Endothelial cell of umbilical vein (primary cell): ENCODE data around the gene FAM107A. TPM values are rescaled to one million over a fixed set of nuclear protein-coding genes. Genes with fewer than 3 reads are reported as not detected.

Source experiments
- BruUV-seq: library from RNA; stranded (reverse); fragments of 400-500 nt; replicated peaks from 2 replicates; lab custom pipeline; 2021; lab: Mats Ljungman, UMichigan
- CTCF ChIA-PET: fragments of 300-600, 350-600 bp; sonication (Branson Sonifier 250); formaldehyde crosslinking; loops from one replicate; lab custom pipeline; 2021; ENCODE audit warnings: antibody characterized with exemption, inconsistent platforms; lab: Charles Lee
- POLR2A ChIA-PET: fragments of 300-600, 350-600 bp; sonication (Branson Sonifier 250); formaldehyde crosslinking; loops from one replicate; lab custom pipeline; 2021; ENCODE audit warnings: antibody characterized with exemption, inconsistent platforms; lab: Charles Lee
- DNase-seq: peaks from one replicate; pipeline ENCODE4 v3.0.0-alpha.2; 2011; ENCODE audit warnings: low read depth, low spot score
- FAIRE-seq: peaks from 2 replicates; lab custom pipeline; 2011; peaks lifted over from hg19 to GRCh38; lab: Jason Lieb, UNC
- H2AFZ ChIP-seq: 2 replicates; pipeline ENCODE4 v1.6.0; 2012; ENCODE audit warnings: low read depth, low read length, control low read depth, inconsistent platforms
- H3K27ac ChIP-seq: 2 replicates; pipeline ENCODE4 v1.5.1; 2011; ENCODE audit warnings: low read depth, mild to moderate bottlenecking, control low read depth, low read length, moderate library complexity; ENCODE audit not compliant: insufficient read depth
- H3K27me3 ChIP-seq, 2 experiments: 2 replicates each; pipeline versions ENCODE4 v1.6.0 to v1.6.1; 2011; ENCODE audit warnings: low read length in 2 of 2, mixed read lengths in 1 of 2; ENCODE audit not compliant: control insufficient read depth in 2 of 2, insufficient read depth in 2 of 2
- H3K36me3 ChIP-seq, 2 experiments: 2 replicates in 1 of 2; 3 replicates in 1 of 2; pipeline ENCODE4 v1.5.1; 2011; ENCODE audit warnings: low read length in 2 of 2, mild to moderate bottlenecking in 1 of 2, moderate library complexity in 1 of 2; ENCODE audit not compliant: control insufficient read depth in 2 of 2, insufficient read depth in 2 of 2; ENCODE audit errors: extremely low read depth in 1 of 2
- H3K4me1 ChIP-seq: 3 replicates; pipeline ENCODE4 v1.5.1; 2011; ENCODE audit warnings: mild to moderate bottlenecking, low read length; ENCODE audit not compliant: control insufficient read depth, insufficient read depth; ENCODE audit errors: extremely low read depth
- H3K4me2 ChIP-seq: 2 replicates; pipeline ENCODE4 v1.6.1; 2011; ENCODE audit warnings: low read length, control low read depth, mixed read lengths; ENCODE audit not compliant: insufficient read depth
- H3K4me3 ChIP-seq, 3 experiments: fragments of 200-600 bp in 1 of 3; sonication (generic), shearing (Covaris generic) in 1 of 3; replicated peaks in 1 of 3; 2 replicates each; pipeline ENCODE4 v1.5.1; 2011 to 2016; ENCODE audit warnings: control low read depth in 3 of 3, low read length in 3 of 3, mild to moderate bottlenecking in 2 of 3, inconsistent platforms in 1 of 3, low read depth in 1 of 3, moderate library complexity in 1 of 3; ENCODE audit not compliant: insufficient read depth in 1 of 3
- H3K79me2 ChIP-seq: 2 replicates; pipeline ENCODE4 v1.6.0; 2012; ENCODE audit warnings: low read length, inconsistent platforms; ENCODE audit not compliant: control insufficient read depth, insufficient read depth
- H3K9ac ChIP-seq: replicated peaks from 2 replicates; pipeline ENCODE3; 2011; ENCODE audit warnings: low read length, control low read depth; ENCODE audit not compliant: insufficient read depth; ENCODE audit errors: extremely low read depth
- H3K9me1 ChIP-seq: replicated peaks from 3 replicates; pipeline ENCODE4 v1.6.0; 2011; ENCODE audit warnings: mild to moderate bottlenecking, low read length; ENCODE audit not compliant: control insufficient read depth, insufficient read depth; ENCODE audit errors: extremely low read depth
- H3K9me3 ChIP-seq: replicated peaks from 2 replicates; pipeline ENCODE4 v1.5.1; 2012; ENCODE audit warnings: low read length, inconsistent platforms; ENCODE audit not compliant: control insufficient read depth, insufficient read depth
- H4K20me1 ChIP-seq: replicated peaks from 2 replicates; pipeline ENCODE3; 2011; ENCODE audit warnings: mild to moderate bottlenecking, low read length; ENCODE audit not compliant: control insufficient read depth, insufficient read depth; ENCODE audit errors: extremely low read depth
- CTCF ChIP-seq, 2 donors: IDR thresholded peaks; 1 replicate in 1 of 2; 2 replicates in 1 of 2; pipeline ENCODE4 v1.5.1; 2011; ENCODE audit warnings: low read length in 2 of 2, mild to moderate bottlenecking in 2 of 2, moderate library complexity in 2 of 2, control low read depth in 1 of 2, inconsistent platforms in 1 of 2, low read depth in 1 of 2; ENCODE audit not compliant: insufficient read depth in 1 of 2; ENCODE audit errors: extremely low read depth in 1 of 2
- EZH2 ChIP-seq: IDR thresholded peaks from 2 replicates; pipeline ENCODE4 v1.6.1; 2012; ENCODE audit warnings: borderline replicate concordance, low read depth, mild to moderate bottlenecking, moderate library complexity, low read length, inconsistent platforms; ENCODE audit not compliant: severe bottlenecking
- FOS ChIP-seq: IDR thresholded peaks from 2 replicates; pipeline ENCODE4 v1.6.1; 2011; ENCODE audit warnings: mild to moderate bottlenecking, low read length, moderate library complexity, borderline replicate concordance; ENCODE audit not compliant: insufficient read depth
- POLR2A ChIP-seq: IDR thresholded peaks from 2 replicates; pipeline ENCODE4 v1.6.1; 2012; ENCODE audit warnings: low read depth, mild to moderate bottlenecking, control low read depth, low read length
- POLR2AphosphoS5 ChIP-seq: IDR thresholded peaks from 2 replicates; pipeline ENCODE4 v1.6.1; 2012; ENCODE audit warnings: low read depth, mild to moderate bottlenecking, control low read depth, low read length, moderate library complexity; ENCODE audit not compliant: insufficient read depth
- dilution Hi-C: fragments of 300-500 bp; cut with MboI; formaldehyde crosslinking; loops from one replicate; pipeline ENCODE4 v1.15.0; 2019; ENCODE audit warnings: low sequenced_read_pairs; ENCODE audit not compliant: extremely low pct_ligation_motif_present
- intact Hi-C: fragments of 100-400 bp; cut with micrococcal nuclease; formaldehyde crosslinking; loops from one replicate; pipeline ENCODE4 v1.10.0; 2022
- polyA plus RNA-seq, 4 experiments: library from polyadenylated mRNA; depleted of rRNA in 3 of 4; stranded (reverse) in 3 of 4; unstranded in 1 of 4; fragments of >200 nt; gene quantifications; 2 replicates each; pipeline versions ENCODE4 v1.2.1 to v1.2.3, GENCODE V29; 2011 to 2012; ENCODE audit warnings: missing spikeins in 1 of 4
- total RNA-seq: library from RNA; stranded (reverse); gene quantifications from 2 replicates; pipeline ENCODE4 v1.2.3, GENCODE V29; 2021

FAM107A gene
- total and polyA plus RNA-seq, 2 donors (not counting 3 experiments of a cell fraction or from before 2014, with no cell fraction given): 5.7 to 10.7 TPM

- CTCF ChIA-PET: interaction anchor here (0.6 to 6.6 kb wide), 8 partner anchors 9 to 493 kb away, joined by 3 to 132 read pairs (median 16); partner anchors contain the start of genes HTD2 and RPP14
These were observed 17.6 kb downstream of the FAM107A start for GRCh38 chr3:58559586-58559985.

More at GRCh38 chr3:58559586-58559985, 17.6 kb downstream of the FAM107A start:
- Histone ChIP-seq H3K9me3 (no peaks in the 10 kb centered on the region), H3K4me1 (peaks cover 25% of the 10 kb centered on the region), H3K36me3 (no peaks in the 10 kb centered on the region), H3K9ac (no peak overlapping the region), H3K27me3 (no peaks in the 10 kb centered on the region), H3K79me2 (no peaks in the 10 kb centered on the region), H3K27ac (no peak overlapping the region), H4K20me1 (no peaks in the 10 kb centered on the region), H3K9me1 (no peaks in the 10 kb centered on the region), H3K4me2 (no peak overlapping the region), H2AFZ (no peak overlapping the region), H3K4me3 (no peak overlapping the region)
- dilution Hi-C loops (no loop called here), intact Hi-C loops (no loop called here)
- TF ChIP-seq POLR2A (no peak), EZH2 (no peak), FOS (no peak), CTCF (IDR thresholded peaks at IDR 0.05; ENCODE audit: extremely low read depth in 1 of 2, insufficient read depth in 1 of 2, low read depth in 1 of 2, low read length in 2 of 2) (no peak), POLR2AphosphoS5 (no peak)
- FAIRE-seq (no peak), DNase-seq (no peak)
- BruUV-seq: no TSS peak
- POLR2A ChIA-PET: no interaction called here
